GM12878 (cell line): ENCODE data around the gene CFAP61. TPM values are rescaled to one million over a fixed set of nuclear protein-coding genes. Genes with fewer than 3 reads are reported as not detected.

ENCODE experiments used
- ATAC-seq: fragments of 200-7000 bp; cut with Tn5 transposase; 3 replicates; pipeline ENCODE4 v1.9.1; 2020; ENCODE audit warnings: mild to moderate bottlenecking, moderate library complexity
- BruUV-seq: library from RNA; stranded (reverse); fragments of 400-500 nt; replicated peaks from 2 replicates; lab custom pipeline; 2021; lab: Mats Ljungman, UMichigan
- CTCF ChIA-PET: fragments of 300-600 bp; sonication (Branson Sonifier 250); formaldehyde crosslinking; extraction: SDS; loops from one replicate; lab custom pipeline; 2021; ENCODE audit warnings: inconsistent platforms; lab: Yijun Ruan, JAX
- POLR2A ChIA-PET: fragments of 350-600 bp; formaldehyde crosslinking; extraction: SDS; loops from one replicate; lab custom pipeline; 2021; ENCODE audit warnings: inconsistent platforms; lab: Charles Lee
- RAD21 ChIA-PET: fragments of 300-600 bp; sonication (Branson Sonifier 250); formaldehyde crosslinking; loops from one replicate; lab custom pipeline; 2023; ENCODE audit warnings: antibody characterized with exemption; ENCODE audit not compliant: unreplicated experiment; lab: Charles Lee
- SMC1A ChIA-PET: fragments of 300-600 bp; sonication (Branson Sonifier 250); formaldehyde crosslinking; loops from one replicate; lab custom pipeline; 2023; ENCODE audit not compliant: unreplicated experiment, uncharacterized antibody; lab: Charles Lee
- DNase-seq: peaks from one replicate; pipeline ENCODE4 v3.0.0-alpha.2; 2011; ENCODE audit warnings: low read depth, low spot score
- FAIRE-seq: peaks from 3 replicates; lab custom pipeline; 2011; peaks lifted over from hg19 to GRCh38; lab: Jason Lieb, UNC
- H2AFZ ChIP-seq: 2 replicates; pipeline ENCODE4 v1.6.0; 2011; ENCODE audit warnings: low read depth, low read length, control low read depth; ENCODE audit not compliant: control insufficient read depth
- H3K27ac ChIP-seq: 2 replicates; pipeline ENCODE4 v1.5.1; 2011; ENCODE audit warnings: control low read depth; ENCODE audit not compliant: control insufficient read depth, insufficient read depth
- H3K27me3 ChIP-seq, 2 experiments: replicated peaks in 1 of 2; 2 replicates each; pipeline versions ENCODE4 v1.6.0 to v1.6.1; 2011; ENCODE audit warnings: low read length in 1 of 2; ENCODE audit not compliant: control insufficient read depth in 2 of 2, insufficient read depth in 2 of 2
- H3K36me3 ChIP-seq, 2 experiments: 2 replicates each; pipeline ENCODE4 v1.5.1; 2011; ENCODE audit warnings: low read length in 1 of 2; ENCODE audit not compliant: control insufficient read depth in 2 of 2, insufficient read depth in 2 of 2
- H3K4me1 ChIP-seq: 2 replicates; pipeline ENCODE4 v1.6.1; 2011; ENCODE audit warnings: mild to moderate bottlenecking, low read length, moderate library complexity, mixed read lengths; ENCODE audit not compliant: control insufficient read depth, insufficient read depth
- H3K4me2 ChIP-seq: 2 replicates; pipeline ENCODE4 v1.6.0; 2011; ENCODE audit warnings: control low read depth; ENCODE audit not compliant: control insufficient read depth, insufficient read depth
- H3K4me3 ChIP-seq: fragments of 200-600 bp; sonication (generic); 2 replicates; pipeline ENCODE4 v1.5.1; 2016
- H3K79me2 ChIP-seq: 2 replicates; pipeline ENCODE4 v1.6.0; 2011; ENCODE audit warnings: low read length; ENCODE audit not compliant: control insufficient read depth, insufficient read depth
- H3K9ac ChIP-seq: 2 replicates; pipeline ENCODE4 v1.8.0; 2011; ENCODE audit warnings: low read length, control low read depth, mixed read lengths; ENCODE audit not compliant: control insufficient read depth, insufficient read depth
- H3K9me3 ChIP-seq: replicated peaks from 3 replicates; pipeline ENCODE4 v1.5.1; 2011; ENCODE audit warnings: mild to moderate bottlenecking, low read length; ENCODE audit not compliant: control insufficient read depth, insufficient read depth
- H4K20me1 ChIP-seq: 2 replicates; pipeline ENCODE4 v1.6.0; 2011; ENCODE audit not compliant: control insufficient read depth, insufficient read depth
- BCL11A ChIP-seq: IDR thresholded peaks from 2 replicates; pipeline ENCODE4 v1.6.1; 2011; ENCODE audit warnings: low read depth, low read length
- BHLHE40 ChIP-seq, 2 experiments: fragments of 450-650 bp in 1 of 2; IDR thresholded peaks; 2 replicates each; pipeline ENCODE4 v1.6.1; 2011 to 2017; ENCODE audit warnings: low read depth in 2 of 2, borderline replicate concordance in 1 of 2, improper control_type of control experiment in 1 of 2, low read length in 1 of 2, mild to moderate bottlenecking in 1 of 2
- CHD1 ChIP-seq: IDR thresholded peaks from 2 replicates; pipeline ENCODE4 v1.6.1; 2012; ENCODE audit warnings: low read depth, low read length, improper control_type of control experiment
- GABPA ChIP-seq: IDR thresholded peaks from 2 replicates; pipeline ENCODE4 v1.6.1; 2014; ENCODE audit warnings: antibody characterized with exemption, low read depth, mild to moderate bottlenecking, inconsistent platforms
- IRF4 ChIP-seq: IDR thresholded peaks from 2 replicates; pipeline ENCODE4 v1.6.1; 2011; ENCODE audit warnings: low read depth, low read length
- LARP7 ChIP-seq: fragments of 450-650 bp; IDR thresholded peaks from 2 replicates; pipeline ENCODE4 v1.6.1; 2017; ENCODE audit warnings: mild to moderate bottlenecking
- MYB ChIP-seq: fragments of 150-350 bp; IDR thresholded peaks from 2 replicates; pipeline ENCODE4 v1.6.1; 2014; ENCODE audit warnings: mild to moderate bottlenecking, low read depth, low read length, borderline replicate concordance
- PKNOX1 ChIP-seq: fragments of 450-650 bp; IDR thresholded peaks from 2 replicates; pipeline ENCODE4 v1.6.1; 2016; ENCODE audit warnings: mild to moderate bottlenecking
- PRDM15 ChIP-seq: fragments of 450-650 bp; formaldehyde crosslinking; IDR thresholded peaks from 2 replicates; pipeline ENCODE4 v1.4.0; 2020; ENCODE audit warnings: mild to moderate bottlenecking, moderate library complexity
- RBBP5 ChIP-seq: fragments of 200-600 bp; sonication (generic); conservative IDR thresholded peaks from 2 replicates; pipeline ENCODE4 v1.6.1; 2016
- STAT1 ChIP-seq: fragments of 450-650 bp; conservative IDR thresholded peaks from 2 replicates; pipeline ENCODE4 v1.6.1; 2014; ENCODE audit warnings: antibody characterized with exemption, mild to moderate bottlenecking
- TBL1XR1 ChIP-seq: IDR thresholded peaks from 2 replicates; pipeline ENCODE4 v1.6.1; 2012; ENCODE audit warnings: low read depth, low read length, improper control_type of control experiment
- ZNF622 ChIP-seq: fragments of 450-650 bp; IDR thresholded peaks from 2 replicates; pipeline ENCODE4 v1.6.1; 2017; ENCODE audit warnings: mild to moderate bottlenecking, inconsistent platforms
- WGBS: methylation state at CpG from one replicate; pipeline ENCODE4 v1.1.6; 2016; ENCODE audit warnings: low lambda C conversion rate; ENCODE audit not compliant: insufficient replicate concordance, insufficient coverage; ENCODE audit errors: missing lambda C conversion rate; 5-methylcytosine and 5-hydroxymethylcytosine counted together
- in situ Hi-C: fragments of 300-500 bp; cut with MboI; formaldehyde crosslinking; loops from 9 replicates; pipeline ENCODE4 v1.14.3; 2018; ENCODE audit warnings: mixed read lengths
- intact Hi-C: fragments of 100-400 bp; cut with micrococcal nuclease; formaldehyde crosslinking; loops from one replicate; pipeline ENCODE4 v1.14.2; 2022; ENCODE audit not compliant: unreplicated experiment
- polyA plus RNA-seq, 11 experiments: library from polyadenylated mRNA; depleted of rRNA in 4 of 11; unstranded in 6 of 11; stranded (reverse) in 5 of 11; fragments of >200 nt; fragmentation: Nextera tagmentation in 4 of 11; fragmentation: Illumina TruSeq in 1 of 11; extraction: Ambion mirVana in 4 of 11; extraction: Trizol in 1 of 11; gene quantifications; 1 replicate in 1 of 11; 2 replicates in 10 of 11; pipeline versions ENCODE4 v1.2.1 to v1.2.3, GENCODE V29; 2011 to 2016; ENCODE audit warnings: inconsistent platforms in 2 of 11, missing spikeins in 2 of 11, low read depth in 1 of 11
- total RNA-seq, 4 experiments: library from RNA; depleted of rRNA in 3 of 4; stranded (reverse); fragments of >200 nt in 3 of 4; fragmentation: Illumina TruSeq in 1 of 4; extraction: Trizol in 1 of 4; gene quantifications; 2 replicates each; pipeline versions ENCODE4 v1.2.1 to v1.2.3, GENCODE V29; 2013 to 2021
- TF ChIP-seq, protein P1 (sequence below): fragments of 450-650 bp; IDR thresholded peaks from 2 replicates; pipeline ENCODE4 v1.6.1; 2014; ENCODE audit warnings: mild to moderate bottlenecking

The CFAP61 gene
- total and polyA plus RNA-seq, 10 of the 15 experiments (the other 5 are each of a cell fraction or from before 2014, with no cell fraction given): 0.11 to 0.41 (median 0.24) TPM; not detected in 7

- TF ChIP-seq PRDM15 (no peak), GABPA (no peak), PKNOX1 (no peak), CHD1 (no peak), LARP7 (no peak)
- TF ChIP-seq, protein P1, sequence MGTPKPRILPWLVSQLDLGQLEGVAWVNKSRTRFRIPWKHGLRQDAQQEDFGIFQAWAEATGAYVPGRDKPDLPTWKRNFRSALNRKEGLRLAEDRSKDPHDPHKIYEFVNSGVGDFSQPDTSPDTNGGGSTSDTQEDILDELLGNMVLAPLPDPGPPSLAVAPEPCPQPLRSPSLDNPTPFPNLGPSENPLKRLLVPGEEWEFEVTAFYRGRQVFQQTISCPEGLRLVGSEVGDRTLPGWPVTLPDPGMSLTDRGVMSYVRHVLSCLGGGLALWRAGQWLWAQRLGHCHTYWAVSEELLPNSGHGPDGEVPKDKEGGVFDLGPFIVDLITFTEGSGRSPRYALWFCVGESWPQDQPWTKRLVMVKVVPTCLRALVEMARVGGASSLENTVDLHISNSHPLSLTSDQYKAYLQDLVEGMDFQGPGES: no peak
These were observed 275.4 kb downstream of the CFAP61 start (continued) for GRCh38 chr20:20327746-20328145.

GRCh38 chr20:20329564-20329963, 277.2 kb downstream of the CFAP61 start:
- WGBS: 71% methylated on average over 13 of the region's 13 CpGs
- ChIA-PET SMC1A (no interaction called here), RAD21 (no interaction called here), POLR2A (no interaction called here), CTCF (no interaction called here)
- Histone ChIP-seq H4K20me1 (no peaks in the 10 kb centered on the region), H3K27me3 (no peaks in the 10 kb centered on the region), H3K9ac (no peak overlapping the region), H3K4me3 (no peak overlapping the region), H3K79me2 (no peaks in the 10 kb centered on the region), H2AFZ (no peak overlapping the region), H3K4me1 (peaks cover 10% of the 10 kb centered on the region), H3K4me2 (no peak overlapping the region), H3K36me3 (no peaks in the 10 kb centered on the region; a peak in 1 of 4 replicates), H3K9me3 (no peaks in the 10 kb centered on the region), H3K27ac (no peak overlapping the region)
- TF ChIP-seq ZNF622 (no peak), STAT1 (no peak), IRF4 (no peak), BHLHE40 (IDR thresholded peaks at IDR 0.05; ENCODE audit: borderline replicate concordance in 1 of 2, low read depth in 2 of 2, low read length in 1 of 2) (no peak), GABPA (no peak), TBL1XR1 (no peak), RBBP5 (no peak), MYB (no peak), BCL11A (no peak)
- no peak for FAIRE-seq
- intact Hi-C loops (no loop called here), in situ Hi-C loops (no loop called here)
- DNase-seq: no peak
- no TSS peak for BruUV-seq
- no peak for ATAC-seq
